ENCODE data around the gene TUSC7. TPM values are rescaled to one million over a fixed set of nuclear protein-coding genes. Genes with fewer than 3 reads are reported as not detected.

The TUSC7 gene
- total RNA-seq, 1 experiment from 2014 or later = not detected

DNA sequence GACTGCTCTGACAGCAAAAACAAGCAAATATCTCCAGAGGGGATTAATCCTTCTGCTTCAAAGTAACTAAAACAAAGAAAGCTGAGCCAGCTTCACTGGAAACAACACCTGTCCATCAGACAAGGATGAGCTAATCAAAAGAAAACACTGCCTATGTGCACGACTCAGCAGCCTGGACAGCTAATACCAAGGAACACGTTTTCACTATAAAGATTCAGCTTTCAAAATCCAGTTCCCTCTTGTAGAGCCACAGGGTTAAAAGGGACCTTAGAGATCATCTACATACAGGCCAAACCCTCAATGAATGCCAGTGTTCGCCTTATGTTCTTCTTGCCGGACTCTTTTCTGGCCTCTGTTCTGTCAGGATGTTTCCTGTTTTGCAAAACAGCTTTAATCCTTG, 6.9 kb downstream of the TUSC7 start:
- no peaks in the 10 kb centered on the region for H3K9me2 ChIP-seq (replicated peaks; ENCODE audit: low read length)
- H3K4me1 ChIP-seq (ENCODE audit: insufficient read depth, low read length) = no peaks in the 10 kb centered on the region
- no peak overlapping the region for H3K27ac ChIP-seq (ENCODE audit: low read length)
- H4K20me1 ChIP-seq (ENCODE audit: low read length) = no peaks in the 10 kb centered on the region
- CTCF ChIA-PET = no interaction called here
- H3F3A ChIP-seq (ENCODE audit: low read length, unreplicated experiment) = no peaks in the 10 kb centered on the region
- H3K9me3 ChIP-seq (ENCODE audit: low read length) = 0 out of 2 replicates have a peak, but pooled peaks cover 11% of the 10 kb centered on the region
- POLR2A ChIA-PET (ENCODE audit: unreplicated experiment) = no interaction called here
- H3K9ac ChIP-seq (ENCODE audit: low read length) = no peak overlapping the region
- no peaks in the 10 kb centered on the region for H3K27me3 ChIP-seq (ENCODE audit: low read length)
- H2AFZ ChIP-seq (ENCODE audit: low read length) = no peak overlapping the region
- no peak for ATAC-seq
- TF ChIP-seq, protein P1, sequence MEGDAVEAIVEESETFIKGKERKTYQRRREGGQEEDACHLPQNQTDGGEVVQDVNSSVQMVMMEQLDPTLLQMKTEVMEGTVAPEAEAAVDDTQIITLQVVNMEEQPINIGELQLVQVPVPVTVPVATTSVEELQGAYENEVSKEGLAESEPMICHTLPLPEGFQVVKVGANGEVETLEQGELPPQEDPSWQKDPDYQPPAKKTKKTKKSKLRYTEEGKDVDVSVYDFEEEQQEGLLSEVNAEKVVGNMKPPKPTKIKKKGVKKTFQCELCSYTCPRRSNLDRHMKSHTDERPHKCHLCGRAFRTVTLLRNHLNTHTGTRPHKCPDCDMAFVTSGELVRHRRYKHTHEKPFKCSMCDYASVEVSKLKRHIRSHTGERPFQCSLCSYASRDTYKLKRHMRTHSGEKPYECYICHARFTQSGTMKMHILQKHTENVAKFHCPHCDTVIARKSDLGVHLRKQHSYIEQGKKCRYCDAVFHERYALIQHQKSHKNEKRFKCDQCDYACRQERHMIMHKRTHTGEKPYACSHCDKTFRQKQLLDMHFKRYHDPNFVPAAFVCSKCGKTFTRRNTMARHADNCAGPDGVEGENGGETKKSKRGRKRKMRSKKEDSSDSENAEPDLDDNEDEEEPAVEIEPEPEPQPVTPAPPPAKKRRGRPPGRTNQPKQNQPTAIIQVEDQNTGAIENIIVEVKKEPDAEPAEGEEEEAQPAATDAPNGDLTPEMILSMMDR (conservative IDR thresholded peaks at IDR 0.05; ENCODE audit: low read depth, low read length) = no peak
- no peak for TF ChIP-seq EZH2 (IDR thresholded peaks at IDR 0.05; ENCODE audit: low read length, unreplicated experiment)
- TF ChIP-seq EZH2phosphoT487 (IDR thresholded peaks at IDR 0.05; ENCODE audit: borderline replicate concordance, low read length) = no peak
- H3K36me3 ChIP-seq (ENCODE audit: low read depth, low read length) = no peaks in the 10 kb centered on the region
- intact Hi-C loops (cut with micrococcal nuclease) = no loop called here
- no peaks in the 10 kb centered on the region for H3K79me2 ChIP-seq (ENCODE audit: low read length)
- no TSS peak for BruUV-seq (replicated peaks)
- H3K4me2 ChIP-seq (ENCODE audit: low read length) = no peak overlapping the region
- H3K4me3 ChIP-seq (ENCODE audit: low read length) = no peak overlapping the region
- no peak for DNase-seq

GRCh38 chr3:116717566-116717965, 8.0 kb downstream of the TUSC7 start:
- no peak overlapping the region for H3K9ac ChIP-seq (ENCODE audit: low read length)
- no peaks in the 10 kb centered on the region for H4K20me1 ChIP-seq (ENCODE audit: low read length)
- ChIA-PET CTCF (no interaction called here), POLR2A (ENCODE audit: unreplicated experiment) (no interaction called here)
- no peaks in the 10 kb centered on the region for H3K36me3 ChIP-seq (ENCODE audit: low read depth, low read length)
- no peaks in the 10 kb centered on the region for H3K79me2 ChIP-seq (ENCODE audit: low read length)
- BruUV-seq (replicated peaks) = no TSS peak
- no peaks in the 10 kb centered on the region for H3K4me1 ChIP-seq (ENCODE audit: insufficient read depth, low read length)
- no peaks in the 10 kb centered on the region for H3K9me2 ChIP-seq (replicated peaks; ENCODE audit: low read length)
- ATAC-seq = no peak
- no peaks in the 10 kb centered on the region for H3K27me3 ChIP-seq (ENCODE audit: low read length)
- H3K9me3 ChIP-seq (ENCODE audit: low read length) = 0 out of 2 replicates have a peak, but pooled peaks cover 11% of the 10 kb centered on the region
- H3K4me3 ChIP-seq (ENCODE audit: low read length) = no peak overlapping the region
- H3K27ac ChIP-seq (ENCODE audit: low read length) = no peak overlapping the region
- H3K4me2 ChIP-seq (ENCODE audit: low read length) = no peak overlapping the region
- no peak overlapping the region for H2AFZ ChIP-seq (ENCODE audit: low read length)
- TF ChIP-seq, protein P1 (conservative IDR thresholded peaks at IDR 0.05; ENCODE audit: low read depth, low read length) = no peak
- TF ChIP-seq EZH2phosphoT487 (IDR thresholded peaks at IDR 0.05; ENCODE audit: borderline replicate concordance, low read length) (no peak), EZH2 (IDR thresholded peaks at IDR 0.05; ENCODE audit: low read length, unreplicated experiment) (no peak)
- no peak for DNase-seq
- no peaks in the 10 kb centered on the region for H3F3A ChIP-seq (ENCODE audit: low read length, unreplicated experiment)
- intact Hi-C loops (cut with micrococcal nuclease) = no loop called here

DNA sequence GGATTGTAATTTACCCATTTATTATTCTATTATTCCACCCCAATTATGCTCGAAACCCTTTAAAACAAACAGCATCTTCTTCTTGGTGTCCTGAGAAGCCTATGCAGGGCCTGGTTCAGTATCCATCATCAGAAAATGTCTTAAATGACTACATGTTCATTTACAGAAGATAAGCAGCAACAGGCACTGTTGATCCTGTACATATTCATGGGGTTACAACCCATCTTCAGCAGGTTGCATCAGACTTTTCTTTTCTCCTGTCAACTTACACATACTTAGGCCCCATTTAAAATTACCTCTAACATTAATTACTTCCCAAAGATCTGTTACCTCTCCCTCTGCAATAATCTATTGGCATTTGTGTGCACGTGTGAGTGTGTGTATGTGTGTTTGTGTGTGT, 18.9 kb downstream of the TUSC7 start:
- Histone ChIP-seq H3K4me2 (ENCODE audit: low read length) (no peak overlapping the region), H3K4me3 (ENCODE audit: low read length) (no peak overlapping the region), H3K9me3 (ENCODE audit: low read length) (no peaks in the 10 kb centered on the region; the same call in 1 of the 2 replicates), H3K4me1 (ENCODE audit: insufficient read depth, low read length) (no peaks in the 10 kb centered on the region), H3K27me3 (ENCODE audit: low read length) (no peaks in the 10 kb centered on the region), H3K9ac (ENCODE audit: low read length) (no peak overlapping the region), H3K9me2 (replicated peaks; ENCODE audit: low read length) (no peaks in the 10 kb centered on the region), H3K79me2 (ENCODE audit: low read length) (no peaks in the 10 kb centered on the region), H3K36me3 (ENCODE audit: low read depth, low read length) (no peaks in the 10 kb centered on the region), H3F3A (ENCODE audit: low read length, unreplicated experiment) (no peaks in the 10 kb centered on the region), H4K20me1 (ENCODE audit: low read length) (no peaks in the 10 kb centered on the region), H3K27ac (ENCODE audit: low read length) (no peak overlapping the region), H2AFZ (ENCODE audit: low read length) (no peak overlapping the region)
- intact Hi-C loops (cut with micrococcal nuclease) = no loop called here
- ATAC-seq (no peak), DNase-seq (no peak)
- BruUV-seq (replicated peaks) = no TSS peak
- CTCF ChIA-PET = no interaction called here
- POLR2A ChIA-PET (ENCODE audit: unreplicated experiment) = no interaction called here
- no peak for TF ChIP-seq EZH2 (IDR thresholded peaks at IDR 0.05; ENCODE audit: low read length, unreplicated experiment)
- no peak for TF ChIP-seq EZH2phosphoT487 (IDR thresholded peaks at IDR 0.05; ENCODE audit: borderline replicate concordance, low read length)
- TF ChIP-seq, protein P1 (conservative IDR thresholded peaks at IDR 0.05; ENCODE audit: low read depth, low read length) = no peak
